OCI-M2 (cell line): Measurements from ENCODE around the gene HBB.

Experiments used
- DNase-seq: peaks from one replicate; lab custom pipeline; 2025; ENCODE audit not compliant: unreplicated experiment; lab: John Stamatoyannopoulos, UW

HBB gene

GRCh38 chr11:5247472-5248192 is 20.8 kb upstream of the HBB start:
- DNase-seq = no peak

GRCh38 chr11:5246772-5247471 is 20.1 kb upstream of the HBB start:
- DNase-seq = no peak

DNA sequence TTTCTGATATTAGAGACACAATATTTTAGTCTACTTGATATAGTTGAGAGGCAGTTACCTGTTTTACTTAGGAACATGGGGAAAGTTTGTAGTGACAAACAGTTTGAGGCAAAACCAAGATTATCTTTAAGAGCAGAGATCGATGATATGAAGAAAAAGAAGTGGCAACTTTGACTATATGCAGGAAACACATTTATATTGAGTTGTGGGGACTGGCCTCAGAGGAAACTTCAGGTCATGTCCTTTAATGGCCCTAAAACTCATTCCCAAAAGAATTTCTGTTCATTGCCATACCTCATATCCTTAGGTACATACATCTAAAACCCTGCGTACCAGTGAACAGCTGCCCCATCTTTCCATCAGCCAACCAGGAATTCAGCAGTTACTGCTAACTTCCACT is 18.3 kb upstream of the HBB start:
- no peak for DNase-seq

DNA sequence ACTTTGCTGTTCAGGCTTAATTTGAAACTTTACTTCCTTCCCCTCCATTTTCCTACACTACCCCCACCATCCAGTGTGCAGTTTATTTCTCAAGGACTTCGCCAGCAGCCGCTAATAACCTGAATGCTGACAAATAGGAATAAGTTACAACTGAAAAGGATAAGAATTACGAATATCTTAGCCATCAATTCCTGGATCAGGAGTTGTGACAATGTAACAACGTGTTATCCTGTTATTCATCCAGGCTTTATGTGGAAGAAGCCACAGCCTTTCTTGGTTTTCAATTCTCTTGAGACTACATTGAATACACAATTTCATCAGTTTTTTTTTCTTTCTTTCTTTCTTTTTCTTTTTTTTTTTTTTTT is 16.9 kb upstream of the HBB start:
- DNase-seq = no peak

- no peak for DNase-seq
Measured at GRCh38 chr11:5242933-5243815, 16.3 kb upstream of the HBB start.

DNA sequence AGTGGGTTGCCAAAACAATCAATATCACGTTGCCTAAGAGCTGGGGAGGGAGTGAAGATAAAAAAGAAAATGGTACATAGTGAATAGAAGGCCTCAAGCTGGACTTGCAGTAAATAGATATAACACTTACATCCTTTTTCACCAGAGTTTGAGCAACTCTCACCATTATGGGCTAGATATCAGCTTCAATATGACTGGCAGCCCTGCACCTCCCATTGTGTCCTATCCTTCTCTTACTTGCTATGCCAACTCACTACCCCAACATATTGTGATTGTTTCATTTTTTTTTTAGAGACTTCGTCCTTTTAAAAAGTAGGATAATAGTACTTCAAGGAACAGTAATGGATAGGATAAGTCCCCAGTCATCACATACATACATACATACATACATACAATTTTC is 15.3 kb upstream of the HBB start:
- no peak for DNase-seq

- no peak for DNase-seq
Measured at GRCh38 chr11:5241458-5241857, 14.6 kb upstream of the HBB start.

DNA sequence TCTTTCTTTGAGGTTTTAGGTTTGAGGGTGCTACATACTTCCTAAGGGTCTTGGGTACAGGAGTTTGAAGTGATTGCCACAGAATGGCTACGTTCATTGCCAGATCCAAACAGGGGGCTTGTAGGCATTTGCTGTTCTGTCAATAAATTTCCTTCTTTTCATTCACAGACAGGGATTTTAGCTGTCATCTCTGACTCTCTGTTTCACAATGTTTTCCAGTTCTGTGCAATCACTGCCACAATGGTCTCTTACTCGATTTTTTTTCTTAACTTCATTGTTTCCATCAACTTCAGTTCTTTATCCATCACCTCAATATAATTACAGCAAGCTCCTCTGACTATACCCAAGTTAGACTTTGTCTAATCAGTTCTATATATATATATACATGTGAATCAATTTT is 13.6 kb upstream of the HBB start:
- DNase-seq = no peak

DNA sequence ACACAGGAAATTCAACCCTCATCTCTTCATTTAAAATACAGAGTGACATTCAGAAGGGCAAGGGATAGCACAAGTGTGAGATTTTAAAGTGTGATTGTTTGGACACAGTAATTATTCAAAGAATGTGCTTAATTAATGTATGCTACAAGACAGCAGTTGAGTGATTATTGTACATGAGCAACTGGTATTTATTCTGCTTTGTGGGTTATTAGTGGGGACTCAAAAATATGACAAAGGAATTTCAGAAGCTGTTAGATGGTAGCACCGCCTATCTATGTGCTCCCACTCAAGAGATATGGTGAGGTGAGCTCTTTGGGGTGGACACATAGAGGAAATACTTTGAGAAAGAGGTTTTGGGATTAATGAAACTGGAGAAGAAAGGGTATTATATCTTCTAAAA is 13.2 kb upstream of the HBB start:
- no peak for DNase-seq

DNA sequence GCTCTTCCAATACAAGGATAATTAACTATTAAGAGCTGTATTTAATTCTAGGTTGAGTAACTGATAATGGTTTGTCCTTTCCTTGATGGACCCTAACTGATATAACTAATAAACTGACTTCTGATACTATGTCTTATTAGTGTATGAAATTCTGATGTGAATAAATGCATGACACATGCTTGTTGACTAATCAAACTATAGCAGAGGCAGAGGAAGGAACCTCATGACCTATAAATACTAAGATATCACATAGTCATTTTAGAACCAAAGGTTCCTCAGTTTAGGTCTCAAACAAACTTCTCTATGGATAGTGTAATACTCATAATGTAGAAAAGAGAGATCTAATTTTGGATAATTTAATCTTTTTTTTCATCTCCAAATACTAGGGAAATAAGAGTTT is 12.2 kb upstream of the HBB start:
- no peak for DNase-seq

GRCh38 chr11:5238486-5238885 is 11.6 kb upstream of the HBB start:
- DNase-seq = no peak

DNA sequence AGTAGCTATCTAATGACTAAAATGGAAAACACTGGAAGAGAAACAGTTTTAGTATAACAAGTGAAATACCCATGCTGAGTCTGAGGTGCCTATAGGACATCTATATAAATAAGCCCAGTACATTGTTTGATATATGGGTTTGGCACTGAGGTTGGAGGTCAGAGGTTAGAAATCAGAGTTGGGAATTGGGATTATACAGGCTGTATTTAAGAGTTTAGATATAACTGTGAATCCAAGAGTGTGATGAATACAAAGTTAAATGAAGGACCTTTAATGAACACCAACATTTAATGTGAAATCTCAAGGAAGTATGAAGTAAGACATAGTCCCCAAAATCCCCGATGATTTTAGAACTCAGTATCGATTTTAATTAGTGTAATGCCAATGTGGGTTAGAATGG is 10.5 kb upstream of the HBB start:
- no peak for DNase-seq

- DNase-seq = no peak
Measured at GRCh38 chr11:5235364-5236095, 8.7 kb upstream of the HBB start.

DNA sequence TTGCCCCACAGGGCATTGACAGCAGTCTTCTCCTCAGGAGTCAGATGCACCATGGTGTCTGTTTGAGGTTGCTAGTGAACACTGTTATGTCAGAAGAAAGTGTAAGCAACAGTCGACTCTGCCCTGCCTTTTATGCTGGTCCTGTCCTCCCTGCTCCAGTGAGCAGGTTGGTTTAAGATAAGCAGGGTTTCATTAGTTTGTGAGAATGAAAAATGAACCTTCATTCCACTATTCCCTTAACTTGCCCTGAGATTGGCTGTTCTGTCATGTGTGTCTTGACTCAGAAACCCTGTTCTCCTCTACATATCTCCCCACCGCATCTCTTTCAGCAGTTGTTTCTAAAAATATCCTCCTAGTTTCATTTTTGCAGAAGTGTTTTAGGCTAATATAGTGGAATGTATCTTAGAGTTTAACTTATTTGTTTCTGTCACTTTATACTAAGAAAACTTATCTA is 7.5 kb upstream of the HBB start, which contains the start of gene HBD:
Gene HBD (minus strand): TSS at position 103 of the 454 bp plus-strand sequence. CDS start 50 bp downstream, at position 53.
- DNase-seq = no peak

- no peak for DNase-seq
Measured at GRCh38 chr11:5233307-5233706, 6.4 kb upstream of the HBB start.

GRCh38 chr11:5232821-5233220 is 6.0 kb upstream of the HBB start:
- no peak for DNase-seq

DNA sequence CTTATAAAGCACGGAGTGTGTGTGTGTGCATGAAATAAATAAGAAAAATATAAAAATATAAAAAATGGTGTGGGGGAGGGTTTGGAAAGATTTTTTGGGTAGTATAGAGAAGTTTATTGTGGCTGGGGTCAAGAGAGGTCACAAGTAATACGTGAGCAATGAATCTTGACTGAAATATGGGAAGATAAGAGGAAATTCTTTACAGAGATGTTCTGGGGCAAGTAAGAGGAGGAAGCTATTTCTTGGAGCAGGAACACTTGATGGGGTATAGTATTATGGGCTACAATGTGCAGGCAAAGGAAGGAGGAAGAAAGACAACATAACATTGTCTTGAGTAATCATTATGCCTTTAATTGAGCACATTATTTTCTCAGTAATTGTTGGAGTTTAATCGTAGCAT is 5.3 kb upstream of the HBB start:
- no peak for DNase-seq

- DNase-seq = no peak
Measured at GRCh38 chr11:5231111-5231510, 4.2 kb upstream of the HBB start.

GRCh38 chr11:5230266-5230665 is 3.4 kb upstream of the HBB start:
- no peak for DNase-seq

- no peak for DNase-seq
Measured at GRCh38 chr11:5229796-5230195, 2.9 kb upstream of the HBB start.

GRCh38 chr11:5229356-5229755 is 2.5 kb upstream of the HBB start:
- no peak for DNase-seq
